Testis (tissue), 2 donors: ENCODE data around the gene HDAC8.

ENCODE experiments used
- CTCF ChIP-seq, 3 experiments: fragments of 450-650 bp in 2 of 3; fragments of 200-600 bp in 1 of 3; sonication (generic) in 1 of 3; IDR thresholded peaks; one replicate each; pipeline ENCODE4 v1.5.1; 2016 to 2019; ENCODE audit warnings: antibody characterized with exemption in 3 of 3, mild to moderate bottlenecking in 2 of 3, moderate library complexity in 1 of 3
- POLR2A ChIP-seq: fragments of 450-650 bp; IDR thresholded peaks from one replicate; pipeline ENCODE4 v1.6.1; 2017; ENCODE audit warnings: antibody characterized with exemption, mild to moderate bottlenecking, moderate library complexity

DNA sequence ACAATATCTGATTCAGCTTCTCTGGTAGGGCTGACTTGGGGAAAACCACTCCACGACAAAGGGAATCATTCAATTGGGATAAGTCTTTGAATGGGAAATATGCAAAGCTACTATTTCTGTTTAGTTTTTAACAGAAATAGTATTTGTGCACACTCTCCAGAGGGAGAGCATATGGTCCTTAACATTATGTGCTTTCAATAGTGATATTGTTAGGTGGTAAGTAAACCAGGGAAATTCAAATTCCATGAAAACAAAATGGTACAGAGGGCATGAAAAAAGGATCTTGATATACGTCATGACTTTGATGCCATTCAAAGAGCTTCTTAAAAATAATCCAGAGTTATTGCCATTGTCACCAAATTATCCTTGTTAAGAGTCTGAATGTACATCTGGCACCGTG lies 219.9 kb downstream of the HDAC8 start:
- TF ChIP-seq POLR2A = no peak
- TF ChIP-seq CTCF (IDR thresholded peaks at IDR 0.05) = no peak
